GM23338 (cell line): ENCODE measurements around the gene BPNT1. TPM values are rescaled to one million over a fixed set of nuclear protein-coding genes. Genes with fewer than 3 reads are reported as not detected.
A peak's percentile ranks its signal among the peaks of the same experiment; 100 is the strongest.
"Not testable (repeated sequence)": the region's sequence is repeated elsewhere in the genome, so short reads cannot be mapped to it uniquely, and the experiment has no call there.

Experiments
- ATAC-seq: fragments of 200-7000 bp; cut with Tn5 transposase; 3 replicates; pipeline ENCODE4 v1.9.1; 2020
- DNase-seq: peaks from one replicate; pipeline ENCODE4 v3.0.0-alpha.2; 2015; ENCODE audit warnings: low spot score
- H2AFZ ChIP-seq: fragments of 200-600 bp; sonication (generic); 2 replicates; pipeline ENCODE4 v1.8.0; 2016; ENCODE audit warnings: antibody characterized with exemption, mild to moderate bottlenecking, moderate library complexity
- H3F3A ChIP-seq: fragments of 200-600 bp; sonication (generic); replicated peaks from 2 replicates; pipeline ENCODE4 v1.8.0; 2017; ENCODE audit warnings: antibody characterized with exemption, mixed run types, low read depth
- H3K27ac ChIP-seq: fragments of 200-600 bp; sonication (generic); 2 replicates; pipeline ENCODE4 v1.6.1; 2016; ENCODE audit warnings: low read depth
- H3K27me3 ChIP-seq: fragments of 200-600 bp; sonication (generic); 2 replicates; pipeline ENCODE4 v1.8.0; 2016; ENCODE audit warnings: mild to moderate bottlenecking, mixed run types, moderate library complexity; ENCODE audit not compliant: insufficient read depth
- H3K36me3 ChIP-seq: fragments of 200-600 bp; sonication (generic); 2 replicates; pipeline ENCODE4 v1.8.0; 2016; ENCODE audit warnings: mild to moderate bottlenecking; ENCODE audit not compliant: insufficient read depth
- H3K4me1 ChIP-seq: fragments of 200-600 bp; sonication (generic); 2 replicates; pipeline ENCODE4 v1.8.0; 2016; ENCODE audit warnings: mild to moderate bottlenecking, moderate library complexity; ENCODE audit not compliant: insufficient read depth
- H3K4me2 ChIP-seq: fragments of 200-600 bp; sonication (generic); 2 replicates; pipeline ENCODE4 v1.7.1; 2017; ENCODE audit warnings: mixed run types
- H3K4me3 ChIP-seq: fragments of 200-600 bp; sonication (generic); 2 replicates; pipeline ENCODE4 v1.6.1; 2016; ENCODE audit warnings: mixed run types
- H3K79me2 ChIP-seq: fragments of 200-600 bp; sonication (generic); replicated peaks from 2 replicates; pipeline ENCODE4 v1.8.0; 2017; ENCODE audit warnings: mild to moderate bottlenecking; ENCODE audit not compliant: insufficient read depth
- H3K9me2 ChIP-seq: fragments of 200-600 bp; sonication (generic); 2 replicates; pipeline ENCODE4 v1.8.0; 2017; ENCODE audit not compliant: insufficient read depth
- H4K20me1 ChIP-seq: fragments of 200-600 bp; sonication (generic); replicated peaks from 2 replicates; pipeline ENCODE4 v1.8.0; 2017; ENCODE audit warnings: mild to moderate bottlenecking; ENCODE audit not compliant: insufficient read depth
- H3K27ac Mint-ChIP-seq: 2 replicates; pipeline ENCODE4 v1.8.0; 2020; ENCODE audit warnings: inconsistent platforms, mild to moderate bottlenecking, moderate library complexity, mixed read lengths
- H3K27me3 Mint-ChIP-seq: 3 replicates; pipeline ENCODE4 v1.8.0; 2022; ENCODE audit warnings: low read depth, mild to moderate bottlenecking, moderate library complexity, mixed read lengths, inconsistent platforms; ENCODE audit not compliant: insufficient read depth, poor library complexity
- H3K36me3 Mint-ChIP-seq: 3 replicates; pipeline ENCODE4 v1.8.0; 2021; ENCODE audit warnings: low read depth, mild to moderate bottlenecking, inconsistent platforms, moderate library complexity, mixed read lengths
- H3K4me1 Mint-ChIP-seq: 3 replicates; pipeline ENCODE4 v1.8.0; 2020; ENCODE audit warnings: mild to moderate bottlenecking, inconsistent platforms, mixed read lengths
- H3K4me3 Mint-ChIP-seq: 3 replicates; pipeline ENCODE4 v1.8.0; 2021; ENCODE audit warnings: moderate library complexity, mild to moderate bottlenecking, inconsistent platforms, mixed read lengths
- H3K9me3 Mint-ChIP-seq: 3 replicates; pipeline ENCODE4 v1.8.0; 2020; ENCODE audit warnings: moderate library complexity, mild to moderate bottlenecking, inconsistent platforms, mixed read lengths
- JUNB ChIP-seq: IDR thresholded peaks from one replicate; pipeline ENCODE4 v1.6.1; 2016; ENCODE audit warnings: antibody characterized with exemption; ENCODE audit not compliant: unreplicated experiment
- NANOG ChIP-seq: IDR thresholded peaks from 2 replicates; pipeline ENCODE4 v1.6.1; 2016; ENCODE audit warnings: antibody characterized with exemption, borderline replicate concordance
- POLR2AphosphoS5 ChIP-seq: IDR thresholded peaks from 2 replicates; pipeline ENCODE4 v1.6.1; 2016; ENCODE audit warnings: antibody characterized with exemption, low read depth
- polyA plus RNA-seq: library from polyadenylated mRNA; unstranded; fragments of >200 nt; fragmentation: Nextera tagmentation; extraction: Ambion mirVana; gene quantifications from 2 replicates; pipeline ENCODE4 v1.2.1, GENCODE V29; 2016
- total RNA-seq: library from RNA; depleted of rRNA; stranded (reverse); fragments of >200 nt; shearing (Covaris generic); gene quantifications from 2 replicates; pipeline ENCODE4 v1.2.3, GENCODE V29; 2014
- TF ChIP-seq, protein P1 (sequence below), 2 experiments: fragments of 200-600 bp in 1 of 2; sonication (generic) in 1 of 2; conservative IDR thresholded peaks; 2 replicates each; pipeline versions ENCODE4 v1.5.1 to v1.6.1; 2016 to 2017; ENCODE audit warnings: antibody characterized with exemption in 2 of 2, low read depth in 2 of 2, mild to moderate bottlenecking in 2 of 2, moderate library complexity in 1 of 2

BPNT1 gene
- total and polyA plus RNA-seq, 2 experiments from 2014 or later, result 9.6 to 17.2 TPM

DNA sequence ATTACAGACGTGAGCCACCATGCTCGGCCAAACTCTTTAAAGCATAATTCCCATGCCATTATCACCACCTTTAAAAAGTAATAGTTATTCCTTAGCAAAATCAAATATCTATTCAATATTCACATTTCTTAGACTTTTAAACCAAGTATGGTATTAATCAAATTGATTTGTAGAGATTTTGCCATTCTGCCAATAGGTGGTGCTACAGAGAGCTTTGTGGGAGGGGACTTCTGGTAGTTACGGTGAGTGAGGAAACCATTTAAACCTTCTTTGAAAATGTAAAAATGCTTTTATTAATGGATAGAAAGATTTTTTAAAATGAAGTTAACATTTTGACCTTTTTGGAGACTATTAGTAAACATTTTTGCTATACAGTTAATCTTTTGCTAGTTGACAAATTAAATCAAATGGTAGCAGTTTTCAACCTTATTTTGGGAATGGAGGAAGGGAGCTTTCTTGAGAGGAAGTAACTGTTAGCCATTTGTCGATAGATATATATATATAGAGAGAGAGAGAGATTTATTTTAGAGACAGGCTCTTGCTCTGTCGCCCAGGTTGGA, 23.6 kb upstream of the BPNT1 start:
- Histone ChIP-seq H2AFZ (no peak overlapping the region), H4K20me1 (no peaks in the 10 kb centered on the region), H3K4me3 (no peak overlapping the region), H3K27ac (no peak overlapping the region), H3K9me2 (no peaks in the 10 kb centered on the region), H3K36me3 (peaks cover 18% of the 10 kb centered on the region; the same call in 1 of the 2 replicates), H3K4me2 (no peak overlapping the region), H3F3A (no peaks in the 10 kb centered on the region), H3K4me1 (no peaks in the 10 kb centered on the region), H3K27me3 (no peaks in the 10 kb centered on the region), H3K79me2 (no peaks in the 10 kb centered on the region)
- ATAC-seq (peak; percentile 27; the same call in 1 of the 3 replicates), DNase-seq (peak; percentile 73)
- TF ChIP-seq POLR2AphosphoS5, result no peak
- TF ChIP-seq, protein P1, sequence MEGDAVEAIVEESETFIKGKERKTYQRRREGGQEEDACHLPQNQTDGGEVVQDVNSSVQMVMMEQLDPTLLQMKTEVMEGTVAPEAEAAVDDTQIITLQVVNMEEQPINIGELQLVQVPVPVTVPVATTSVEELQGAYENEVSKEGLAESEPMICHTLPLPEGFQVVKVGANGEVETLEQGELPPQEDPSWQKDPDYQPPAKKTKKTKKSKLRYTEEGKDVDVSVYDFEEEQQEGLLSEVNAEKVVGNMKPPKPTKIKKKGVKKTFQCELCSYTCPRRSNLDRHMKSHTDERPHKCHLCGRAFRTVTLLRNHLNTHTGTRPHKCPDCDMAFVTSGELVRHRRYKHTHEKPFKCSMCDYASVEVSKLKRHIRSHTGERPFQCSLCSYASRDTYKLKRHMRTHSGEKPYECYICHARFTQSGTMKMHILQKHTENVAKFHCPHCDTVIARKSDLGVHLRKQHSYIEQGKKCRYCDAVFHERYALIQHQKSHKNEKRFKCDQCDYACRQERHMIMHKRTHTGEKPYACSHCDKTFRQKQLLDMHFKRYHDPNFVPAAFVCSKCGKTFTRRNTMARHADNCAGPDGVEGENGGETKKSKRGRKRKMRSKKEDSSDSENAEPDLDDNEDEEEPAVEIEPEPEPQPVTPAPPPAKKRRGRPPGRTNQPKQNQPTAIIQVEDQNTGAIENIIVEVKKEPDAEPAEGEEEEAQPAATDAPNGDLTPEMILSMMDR (conservative IDR thresholded peaks at IDR 0.05; ENCODE audit: low read depth in 2 of 2), result peak; percentile 65 to 91
- no peaks in the 10 kb centered on the region for H3K27me3 Mint-ChIP-seq
- H3K4me3 Mint-ChIP-seq, result no peak overlapping the region
- H3K36me3 Mint-ChIP-seq, result peaks cover 48% of the 10 kb centered on the region
- H3K27ac Mint-ChIP-seq, result no peak overlapping the region
- H3K4me1 Mint-ChIP-seq, result no peaks in the 10 kb centered on the region
- H3K9me3 Mint-ChIP-seq, result no peaks in the 10 kb centered on the region

DNA sequence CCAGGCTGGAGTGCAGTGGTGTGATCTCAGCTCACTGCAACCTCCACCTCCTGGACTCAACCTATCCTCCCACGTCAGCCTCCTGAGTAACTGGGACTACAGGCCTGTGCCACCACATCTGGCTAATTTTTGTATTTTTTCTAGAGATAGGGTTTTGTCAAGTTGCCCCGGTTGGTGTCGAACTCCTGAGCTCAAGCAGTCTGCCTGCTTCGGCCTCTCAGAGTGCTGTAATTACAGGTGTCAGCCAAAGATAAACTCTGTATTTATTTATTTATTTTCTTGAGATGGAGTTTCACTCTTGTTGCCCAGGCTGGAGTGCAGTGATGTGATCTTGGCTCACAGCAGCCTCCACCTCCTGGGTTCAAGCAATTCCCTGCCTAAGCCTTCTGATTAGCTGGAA, 23.0 kb upstream of the BPNT1 start:
- not testable (repeated sequence) for DNase-seq, H3K27me3 Mint-ChIP-seq, H3K4me1 ChIP-seq, H3K27me3 ChIP-seq, H2AFZ ChIP-seq, H3K27ac Mint-ChIP-seq, H4K20me1 ChIP-seq, H3K9me2 ChIP-seq, H3K79me2 ChIP-seq, H3K4me3 ChIP-seq, H3K9me3 Mint-ChIP-seq, H3K4me1 Mint-ChIP-seq, H3K4me3 Mint-ChIP-seq, H3K4me2 ChIP-seq, H3F3A ChIP-seq, ATAC-seq
- Histone ChIP-seq H3K36me3 (peaks cover 20% of the 10 kb centered on the region; the same call in 1 of the 2 replicates), H3K27ac (peak overlapping the region; percentile 56; the same call in 1 of the 2 replicates)
- peaks cover 51% of the 10 kb centered on the region for H3K36me3 Mint-ChIP-seq

DNA sequence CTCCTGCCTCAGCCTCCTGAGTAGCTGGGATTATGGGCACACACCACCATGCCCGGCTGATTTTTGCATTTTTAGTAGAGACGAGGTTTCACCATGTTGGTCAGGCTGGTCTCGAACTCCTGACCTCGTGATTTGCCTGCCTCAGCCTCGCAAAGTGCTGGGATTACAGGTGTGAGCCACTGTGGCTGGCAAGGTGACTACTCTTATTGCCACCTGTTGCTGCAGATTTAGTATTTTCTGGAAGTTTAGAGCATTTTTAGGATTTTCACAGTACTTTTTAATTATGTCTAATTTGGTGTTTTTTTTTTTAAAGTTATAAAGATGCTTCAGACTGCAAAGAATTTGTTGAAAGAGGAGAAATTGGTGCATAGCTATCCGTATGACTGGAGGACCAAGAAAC, 20.9 kb upstream of the BPNT1 start:
- not testable (repeated sequence) for H3K9me3 Mint-ChIP-seq, H3K4me1 Mint-ChIP-seq, H3K27ac Mint-ChIP-seq, ATAC-seq, H3K27me3 ChIP-seq, H4K20me1 ChIP-seq, H3K9me2 ChIP-seq, H3K79me2 ChIP-seq, H3K27me3 Mint-ChIP-seq, H3K4me3 ChIP-seq, H3K4me1 ChIP-seq, H3K4me2 ChIP-seq, DNase-seq, H3F3A ChIP-seq, H3K4me3 Mint-ChIP-seq, H3K27ac ChIP-seq, H2AFZ ChIP-seq
- H3K36me3 ChIP-seq, result peaks cover 39% of the 10 kb centered on the region
- H3K36me3 Mint-ChIP-seq, result peaks cover 66% of the 10 kb centered on the region

DNA sequence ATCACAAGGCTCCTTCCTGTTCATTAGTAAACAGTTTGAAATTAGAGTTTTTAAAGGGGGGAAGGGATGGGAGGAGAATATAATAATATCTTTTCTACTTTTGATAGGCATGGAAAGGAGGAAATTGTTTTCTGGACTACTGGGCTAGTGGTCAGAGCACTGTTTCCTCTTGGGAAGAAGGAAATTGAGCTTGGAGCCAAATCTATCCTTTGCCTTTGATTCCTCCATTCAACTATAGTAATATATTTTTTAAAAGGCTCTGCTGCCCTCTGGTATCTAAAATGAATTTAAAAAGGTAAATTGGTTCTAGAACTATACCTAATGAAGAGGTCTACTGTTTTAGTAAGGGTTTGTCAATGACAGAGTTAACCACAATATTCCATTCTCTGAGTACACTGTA, 10.2 kb upstream of the BPNT1 start:
- Histone ChIP-seq H3K4me3 (no peak overlapping the region), H3K27me3 (no peaks in the 10 kb centered on the region), H4K20me1 (no peaks in the 10 kb centered on the region), H3K9me2 (no peaks in the 10 kb centered on the region), H2AFZ (no peak overlapping the region), H3K4me2 (no peak overlapping the region), H3K79me2 (peaks cover 19% of the 10 kb centered on the region), H3F3A (no peaks in the 10 kb centered on the region; the same call in 1 of the 2 replicates), H3K27ac (no peak overlapping the region), H3K36me3 (peaks cover 38% of the 10 kb centered on the region), H3K4me1 (peaks cover 7% of the 10 kb centered on the region; the same call in 1 of the 2 replicates)
- ATAC-seq (no peak), DNase-seq (no peak)
- H3K4me1 Mint-ChIP-seq, result peaks cover 6% of the 10 kb centered on the region
- peaks cover 2% of the 10 kb centered on the region for H3K27me3 Mint-ChIP-seq
- peaks cover 56% of the 10 kb centered on the region for H3K36me3 Mint-ChIP-seq
- H3K27ac Mint-ChIP-seq, result no peak overlapping the region
- no peak overlapping the region for H3K4me3 Mint-ChIP-seq
- no peaks in the 10 kb centered on the region for H3K9me3 Mint-ChIP-seq
- TF ChIP-seq NANOG (no peak), POLR2AphosphoS5 (no peak), JUNB (no peak)
- TF ChIP-seq, protein P1 (conservative IDR thresholded peaks at IDR 0.05; ENCODE audit: low read depth in 2 of 2), result no peak
